ENCODE data around the gene UCK2.

- TF ChIP-seq KDM1A (IDR thresholded peaks at IDR 0.05; ENCODE audit: borderline replicate concordance, low read length) (no peak), CTCF (IDR thresholded peaks at IDR 0.05; ENCODE audit: control extremely low read depth in 1 of 3, insufficient read depth in 1 of 3, low read depth in 1 of 3, low read length in 3 of 3) (no peak)
Measured at GRCh38 chr1:165865633-165866340, 38.4 kb downstream of the UCK2 start.

Data from H1 (cell line).